Thyroid gland (tissue), 4 donors: ENCODE results near the gene CNBD2. TPM values are rescaled to one million over a fixed set of nuclear protein-coding genes. Genes with fewer than 3 reads are reported as not detected.
"Not testable (repeated sequence)": the region's sequence is repeated elsewhere in the genome, so short reads cannot be mapped to it uniquely, and the experiment has no call there.

ENCODE experiments used
- DNase-seq, 2 donors: peaks; one replicate each; pipeline ENCODE4 v3.0.0-alpha.2; 2019
- H3K27ac ChIP-seq, 3 donors: fragments of 200-600 bp; sonication (generic); 1 replicate in 2 of 3; 2 replicates in 1 of 3; pipeline ENCODE4 v1.5.1; 2016 to 2019; ENCODE audit warnings: mild to moderate bottlenecking in 1 of 3, moderate library complexity in 1 of 3
- H3K27me3 ChIP-seq: fragments of 200-600 bp; sonication (generic); one replicate; pipeline ENCODE4 v1.5.1; 2019
- H3K36me3 ChIP-seq, 2 donors: fragments of 200-600 bp; sonication (generic); one replicate each; pipeline ENCODE4 v1.5.1; 2016 to 2019
- H3K4me1 ChIP-seq, 2 donors: fragments of 200-600 bp; sonication (generic); one replicate each; pipeline ENCODE4 v1.5.1; 2017 to 2019
- H3K4me3 ChIP-seq, 3 donors: fragments of 200-600 bp; sonication (generic); replicated peaks in 1 of 3; 1 replicate in 2 of 3; 2 replicates in 1 of 3; pipeline ENCODE4 v1.5.1; 2016; ENCODE audit warnings: mild to moderate bottlenecking in 1 of 3
- H3K9me3 ChIP-seq: fragments of 200-600 bp; sonication (generic); one replicate; pipeline ENCODE4 v1.5.1; 2017
- CTCF ChIP-seq, 6 experiments: fragments of 200-600 bp in 3 of 6; fragments of 450-650 bp in 3 of 6; sonication (generic) in 3 of 6; IDR thresholded peaks; one replicate each; pipeline ENCODE4 v1.5.1; 2016 to 2019; ENCODE audit warnings: antibody characterized with exemption in 6 of 6, mild to moderate bottlenecking in 2 of 6, inconsistent platforms in 1 of 6, moderate library complexity in 1 of 6
- POLR2A ChIP-seq, 2 donors: fragments of 450-650 bp; IDR thresholded peaks; one replicate each; pipeline ENCODE4 v1.6.1; 2017; ENCODE audit warnings: antibody characterized with exemption in 2 of 2, mild to moderate bottlenecking in 2 of 2, moderate library complexity in 1 of 2
- WGBS, 2 donors: methylation state at CpG; one replicate each; pipeline ENCODE4 v1.1.5; 2017; 5-methylcytosine and 5-hydroxymethylcytosine counted together
- intact Hi-C: fragments of 100-400 bp; cut with DNase I; formaldehyde crosslinking; loops from one replicate; pipeline ENCODE4 v1.15.1; 2023
- total RNA-seq, 4 donors: library from RNA; depleted of rRNA; stranded (reverse); fragments of >200 nt; gene quantifications; one replicate each; pipeline ENCODE4 v1.2.3, GENCODE V29; 2016

The CNBD2 gene
- total RNA-seq, 4 donors from 2014 or later = 3.0 to 4.5 (median 3.8) TPM

GRCh38 chr20:36065427-36065998 lies 97.1 kb downstream of the CNBD2 start:
- WGBS, 2 donors = 73 to 80% methylated on average over 11 to 22 of the region's 24 CpGs
- DNase-seq = no peak
- TF ChIP-seq CTCF (IDR thresholded peaks at IDR 0.05) (no peak), POLR2A (IDR thresholded peaks at IDR 0.05) (no peak)
- H3K27me3 ChIP-seq = no peaks in the 10 kb centered on the region
- H3K4me3 ChIP-seq = peak overlapping the region in 1 of 3 donors; percentile 59
- H3K4me1 ChIP-seq = peaks cover 7 to 14% of the 10 kb centered on the region in 2 donors
- H3K36me3 ChIP-seq = no peaks in the 10 kb centered on the region
- H3K27ac ChIP-seq = peak overlapping the region; percentile 84 to 96 (median 87)
- intact Hi-C loops = no loop called here
- no peaks in the 10 kb centered on the region for H3K9me3 ChIP-seq

GRCh38 chr20:36066777-36067176 lies 98.4 kb downstream of the CNBD2 start:
- no peak for TF ChIP-seq CTCF (IDR thresholded peaks at IDR 0.05)
- no peak for TF ChIP-seq POLR2A (IDR thresholded peaks at IDR 0.05)
- 54 to 65% methylated on average over 2 of the region's 2 CpGs for WGBS, 2 donors
- Histone ChIP-seq H3K9me3 (no peaks in the 10 kb centered on the region), H3K4me1 (peaks cover 7 to 14% of the 10 kb centered on the region in 2 donors), H3K27ac (no peak overlapping the region), H3K4me3 (no peak overlapping the region), H3K27me3 (no peaks in the 10 kb centered on the region), H3K36me3 (no peaks in the 10 kb centered on the region)
- no peak for DNase-seq
- intact Hi-C loops = no loop called here

- 94 to 95% methylated on average over 11 of the region's 11 CpGs for whole genome bisulfite sequencing, 2 donors
- DNase-seq, H3K27ac ChIP-seq, H3K9me3 ChIP-seq, H3K36me3 ChIP-seq, intact Hi-C loops, H3K27me3 ChIP-seq, H3K4me3 ChIP-seq: not testable (repeated sequence)
- peaks cover 7 to 14% of the 10 kb centered on the region in 2 donors for H3K4me1 ChIP-seq
Observed at GRCh38 chr20:36068526-36068925, 100.1 kb downstream of the CNBD2 start.

GRCh38 chr20:36070451-36070850 lies 102.1 kb downstream of the CNBD2 start:
- Histone ChIP-seq H3K27me3 (no peaks in the 10 kb centered on the region), H3K4me3 (no peak overlapping the region), H3K36me3 (no peaks in the 10 kb centered on the region), H3K4me1 (peaks cover 2 to 3% of the 10 kb centered on the region in 2 donors), H3K27ac (no peak overlapping the region), H3K9me3 (no peaks in the 10 kb centered on the region)
- intact Hi-C loops = no loop called here
- TF ChIP-seq POLR2A (IDR thresholded peaks at IDR 0.05) = no peak
- DNase-seq = no peak
- 61 to 69% methylated on average over 6 to 8 of the region's 8 CpGs for WGBS, 2 donors

GRCh38 chr20:36071848-36072247 lies 103.5 kb downstream of the CNBD2 start:
- Histone ChIP-seq H3K27ac (no peak overlapping the region), H3K4me3 (no peak overlapping the region), H3K4me1 (no peaks in the 10 kb centered on the region), H3K9me3 (no peaks in the 10 kb centered on the region), H3K36me3 (no peaks in the 10 kb centered on the region), H3K27me3 (no peaks in the 10 kb centered on the region)
- intact Hi-C loops = no loop called here
- TF ChIP-seq CTCF (IDR thresholded peaks at IDR 0.05) (no peak), POLR2A (IDR thresholded peaks at IDR 0.05) (no peak)
- WGBS, 2 donors = 73 to 79% methylated on average over 2 of the region's 2 CpGs
- no peak for DNase-seq

GRCh38 chr20:36074983-36075382 lies 106.6 kb downstream of the CNBD2 start:
- no peaks in the 10 kb centered on the region for H3K4me1 ChIP-seq
- no peaks in the 10 kb centered on the region for H3K27me3 ChIP-seq
- DNase-seq = peak in 1 of 2 donors; percentile 21
- H3K4me3 ChIP-seq = no peak overlapping the region
- 13% methylated on average over 2 of the region's 2 CpGs for WGBS, 2 donors
- TF ChIP-seq CTCF (IDR thresholded peaks at IDR 0.05) (no peak), POLR2A (IDR thresholded peaks at IDR 0.05) (no peak)
- intact Hi-C loops = no loop called here
- H3K27ac ChIP-seq = no peak overlapping the region
- no peaks in the 10 kb centered on the region for H3K9me3 ChIP-seq
- no peaks in the 10 kb centered on the region for H3K36me3 ChIP-seq

GRCh38 chr20:36077762-36078161 lies 109.4 kb downstream of the CNBD2 start:
- H3K36me3 ChIP-seq, H3K4me1 ChIP-seq, H3K4me3 ChIP-seq, H3K27ac ChIP-seq, H3K27me3 ChIP-seq, H3K9me3 ChIP-seq, DNase-seq, intact Hi-C loops: not testable (repeated sequence)
- WGBS, 2 donors = 62 to 67% methylated on average over 5 of the region's 5 CpGs
